HG02610 (cell line): ENCODE measurements around the gene GGTLC2.

Experiments used
- ATAC-seq: cut with Tn5 transposase; IDR thresholded peaks from one replicate; pipeline ENCODE4 v1.9.1; 2021; ENCODE audit warnings: mild to moderate bottlenecking, moderate library complexity; ENCODE audit not compliant: unreplicated experiment

Gene GGTLC2

DNA sequence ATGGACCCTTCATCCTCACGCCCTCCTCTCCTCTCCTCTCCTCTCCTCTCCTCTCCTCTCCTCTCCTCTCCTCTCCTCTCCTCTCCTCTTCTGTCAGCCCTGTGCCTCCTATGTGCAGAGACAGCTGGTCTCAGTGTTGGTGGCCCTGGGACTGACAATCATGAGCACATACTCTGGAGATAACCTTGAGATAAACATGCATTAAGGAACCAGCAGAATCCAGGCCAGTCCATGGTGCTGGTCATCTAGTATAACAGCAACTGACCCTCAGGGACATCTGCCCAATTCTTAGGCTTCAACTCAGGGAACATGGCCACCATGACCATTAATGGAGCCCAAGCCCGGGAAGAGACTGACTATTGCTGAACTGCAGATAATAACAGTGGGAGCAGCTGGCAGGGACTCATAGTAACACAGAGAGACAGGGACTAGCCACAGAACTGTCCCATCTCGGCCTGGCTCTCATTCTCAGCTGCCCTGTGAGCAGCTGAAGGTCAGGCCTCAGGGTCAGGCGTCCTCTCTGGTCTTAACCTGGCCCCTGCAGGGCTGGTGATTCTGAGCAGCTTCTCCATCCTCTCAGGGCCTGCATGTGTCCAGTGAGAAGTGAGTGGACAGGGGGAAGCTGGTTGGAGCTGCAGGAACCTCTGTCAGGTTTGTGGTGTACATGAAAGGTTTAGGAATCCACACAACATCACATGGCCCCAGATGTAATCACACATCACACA is 45.4 kb downstream of the GGTLC2 start:
- no peak for ATAC-seq

DNA sequence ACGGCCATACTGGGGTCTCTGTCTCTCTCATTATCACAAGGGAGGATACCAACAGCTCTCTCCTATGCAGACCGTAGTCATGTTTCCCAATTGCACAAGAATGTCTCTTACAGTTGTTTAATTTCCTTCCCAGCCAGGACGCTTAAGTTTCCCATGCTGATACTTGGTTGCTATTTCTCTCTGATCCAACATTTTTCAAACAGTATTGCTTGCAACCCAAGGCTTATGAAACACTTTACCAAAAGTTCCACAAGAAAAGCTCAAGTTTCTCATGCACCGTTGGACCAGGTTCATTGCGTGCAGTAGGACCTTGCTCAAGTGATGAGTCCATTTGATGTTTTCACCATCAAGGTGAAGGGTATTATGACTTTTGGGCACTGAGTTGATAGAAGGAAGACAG is 46.6 kb downstream of the GGTLC2 start:
- ATAC-seq: no peak

DNA sequence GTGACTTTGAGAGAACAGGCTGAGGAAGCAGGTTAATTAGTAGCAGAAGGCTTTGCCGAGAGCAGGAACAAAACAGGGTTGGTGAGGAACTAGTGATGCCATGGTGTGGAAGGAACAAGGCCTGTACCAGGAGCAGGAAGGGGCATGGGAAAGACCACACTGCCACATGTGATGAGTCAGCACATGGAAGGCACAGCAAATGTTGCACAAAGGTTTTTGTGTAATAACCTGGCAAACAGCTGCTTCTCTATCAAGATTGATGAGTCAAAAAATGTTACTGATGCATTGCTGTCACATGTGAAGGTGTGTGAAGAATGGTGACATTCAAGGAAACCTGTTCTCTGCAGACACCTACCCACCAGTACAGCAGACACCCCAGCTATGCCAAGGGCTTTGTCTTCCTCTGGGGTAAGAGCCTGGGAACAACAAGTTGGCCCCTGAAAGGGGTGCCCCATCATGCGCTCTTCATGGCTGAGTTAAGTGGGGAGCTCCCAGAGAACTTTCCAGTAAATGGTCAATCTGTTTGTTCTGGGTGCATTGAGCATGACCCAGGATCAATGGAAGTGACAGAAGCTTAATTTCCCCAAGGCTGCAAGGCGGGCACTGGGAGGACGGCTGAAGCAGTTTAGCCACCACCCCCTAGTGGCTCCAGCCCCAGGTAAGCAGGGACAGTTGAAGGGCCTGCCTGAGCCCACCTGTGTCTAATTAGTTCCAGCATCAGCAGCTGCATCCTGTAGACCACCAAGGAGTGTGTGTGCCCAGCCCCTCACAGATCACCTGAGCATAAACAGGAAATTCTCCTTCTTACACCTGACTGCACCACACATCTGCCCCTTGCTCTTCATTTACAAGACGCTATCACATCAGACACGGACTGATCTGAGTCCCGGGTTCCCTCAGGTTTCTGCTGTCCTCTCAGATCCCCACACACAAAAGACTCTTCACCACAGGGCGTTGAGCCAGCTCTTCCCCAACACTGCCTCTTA is 47.6 kb downstream of the GGTLC2 start:
- ATAC-seq: no peak

DNA sequence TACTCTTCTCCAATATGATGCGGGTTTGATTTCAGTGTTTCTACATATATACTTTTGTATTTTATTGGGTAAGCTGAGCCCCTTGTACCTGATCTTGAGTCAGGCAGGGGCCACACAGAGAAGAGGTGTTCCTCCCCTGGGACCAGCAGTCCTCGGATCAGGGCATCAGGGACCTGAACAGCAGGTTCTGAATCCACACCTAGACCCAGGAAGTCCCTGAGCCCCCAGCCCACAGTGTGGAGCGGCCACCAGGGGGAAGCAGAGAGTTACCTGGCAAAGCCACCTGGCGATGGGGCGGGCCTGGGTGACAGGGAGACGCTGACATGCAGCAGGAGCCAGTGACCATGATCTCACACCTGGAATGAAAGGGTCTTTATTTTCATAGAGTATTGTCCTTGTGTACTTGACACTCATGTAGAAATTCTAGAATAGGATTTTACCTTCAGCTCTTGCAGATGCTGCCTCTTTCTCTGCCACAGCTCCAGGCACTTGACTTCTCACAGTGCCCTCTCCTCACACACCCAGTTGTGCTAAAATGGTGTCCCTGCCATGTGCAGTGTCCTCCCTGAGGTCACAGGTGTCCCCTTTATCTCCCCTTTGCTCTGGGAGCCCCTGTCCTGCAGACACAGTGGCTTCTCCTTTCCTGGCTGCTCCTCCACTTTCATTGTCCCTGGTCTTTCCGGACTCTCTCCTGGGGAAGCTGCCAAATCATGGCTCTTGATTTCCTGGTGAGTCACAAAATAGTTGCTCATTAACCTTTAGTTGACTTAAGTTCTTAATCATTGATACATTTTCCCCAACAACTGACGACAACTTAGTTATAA is 48.5 kb downstream of the GGTLC2 start:
- ATAC-seq: no peak

DNA sequence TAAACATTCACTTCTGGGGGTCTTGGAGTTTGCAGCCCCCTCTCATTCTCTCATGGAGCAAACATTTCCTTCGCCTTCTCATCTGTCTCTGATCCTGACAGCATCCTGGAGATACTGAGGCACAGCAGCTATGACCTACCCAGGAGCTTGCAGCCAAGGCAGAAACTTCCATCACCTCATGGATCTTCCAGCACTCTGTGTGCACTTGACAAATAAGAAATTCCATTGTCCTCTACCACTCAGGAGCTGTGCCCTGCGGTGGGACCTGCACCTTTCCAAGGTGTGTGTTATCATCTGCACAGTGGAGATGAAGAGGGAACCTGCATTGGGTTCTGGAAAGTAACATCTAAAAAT is 49.1 kb downstream of the GGTLC2 start:
- ATAC-seq: no peak

DNA sequence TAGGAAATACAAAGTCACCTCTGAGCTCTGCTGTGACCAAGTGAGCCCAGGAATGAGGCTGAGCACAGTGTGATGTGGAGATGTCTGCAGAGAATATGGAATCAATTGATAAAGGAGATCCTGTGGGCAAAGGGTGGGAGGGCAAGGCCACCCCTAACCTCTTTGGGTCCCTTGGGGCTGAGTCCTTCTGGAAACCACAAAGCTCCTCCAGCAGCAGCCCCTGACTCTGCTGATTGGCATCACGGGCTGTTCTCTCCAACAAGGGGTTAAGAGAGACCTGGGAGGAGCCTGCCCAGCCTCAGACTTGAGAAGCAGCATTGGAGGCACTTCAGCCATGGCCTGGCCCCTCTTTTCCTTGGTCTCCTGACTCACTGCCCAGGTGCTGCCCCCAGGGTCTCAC is 49.7 kb downstream of the GGTLC2 start:
- ATAC-seq: no peak

DNA sequence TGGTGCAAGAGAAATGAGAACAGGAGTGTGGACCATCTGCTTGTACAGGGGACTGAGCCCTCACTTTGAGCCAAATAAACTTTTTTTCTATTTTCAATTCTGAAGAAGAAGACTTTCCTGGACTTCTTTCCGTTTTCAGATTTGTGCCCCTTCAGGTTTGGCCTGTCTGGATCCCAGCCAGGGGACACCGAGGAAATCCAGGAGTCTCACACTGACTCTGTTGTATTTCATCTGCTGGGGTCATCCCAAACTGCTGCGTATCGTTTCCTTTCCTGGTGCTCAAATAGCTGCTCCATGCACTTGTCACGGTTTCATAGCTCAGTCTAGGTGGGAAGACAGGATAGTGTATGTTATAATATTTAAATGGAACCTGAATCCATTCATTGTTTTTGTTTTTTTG is 51.7 kb downstream of the GGTLC2 start:
- ATAC-seq: no peak
